Endodermal cell (in vitro differentiated cells): ENCODE results near the gene HGFAC. TPM values are rescaled to one million over a fixed set of nuclear protein-coding genes. Genes with fewer than 3 reads are reported as not detected.
A peak's percentile ranks its signal among the peaks of the same experiment; 100 is the strongest.

ENCODE experiments used
- DNase-seq: peaks from one replicate; pipeline ENCODE4 v3.0.0-alpha.2; 2017
- H3K27ac ChIP-seq: 2 replicates; pipeline ENCODE4 v1.5.1; 2013; ENCODE audit warnings: mild to moderate bottlenecking, low read depth, low read length, moderate library complexity
- H3K27me3 ChIP-seq: 2 replicates; pipeline ENCODE4 v1.6.1; 2013; ENCODE audit warnings: mild to moderate bottlenecking, low read length, moderate library complexity; ENCODE audit not compliant: insufficient read depth, control insufficient read depth, poor library complexity, severe bottlenecking
- H3K36me3 ChIP-seq: 2 replicates; pipeline ENCODE4 v1.7.0; 2013; ENCODE audit warnings: mild to moderate bottlenecking, low read length, moderate library complexity; ENCODE audit not compliant: control insufficient read depth, insufficient read depth
- H3K4me1 ChIP-seq: one replicate; pipeline ENCODE4 v1.7.0; 2013; ENCODE audit warnings: low read length; ENCODE audit not compliant: control insufficient read depth, insufficient read depth
- H3K4me3 ChIP-seq: 2 replicates; pipeline ENCODE4 v1.5.1; 2013; ENCODE audit warnings: mild to moderate bottlenecking, low read length, moderate library complexity
- H3K9ac ChIP-seq: 2 replicates; pipeline ENCODE4 v1.6.1; 2013; ENCODE audit warnings: mild to moderate bottlenecking, low read length, moderate library complexity; ENCODE audit not compliant: poor library complexity, severe bottlenecking; ENCODE audit errors: extremely low read depth
- H3K9me3 ChIP-seq: 2 replicates; pipeline ENCODE4 v1.6.1; 2013; ENCODE audit warnings: mild to moderate bottlenecking, low read length, moderate library complexity; ENCODE audit not compliant: control insufficient read depth
- H3K27ac Mint-ChIP-seq: 2 replicates; pipeline ENCODE4 v1.8.0; 2020; ENCODE audit warnings: mixed read lengths
- H3K27me3 Mint-ChIP-seq: 2 replicates; pipeline ENCODE4 v1.8.0; 2021; ENCODE audit warnings: mild to moderate bottlenecking, mixed read lengths; ENCODE audit not compliant: insufficient read depth
- H3K36me3 Mint-ChIP-seq: 2 replicates; pipeline ENCODE4 v1.8.0; 2020; ENCODE audit warnings: low read depth, mixed read lengths
- H3K4me1 Mint-ChIP-seq: 2 replicates; pipeline ENCODE4 v1.8.0; 2020; ENCODE audit warnings: mixed read lengths
- H3K4me3 Mint-ChIP-seq: 2 replicates; pipeline ENCODE4 v1.8.0; 2020; ENCODE audit warnings: mild to moderate bottlenecking, moderate library complexity, mixed read lengths
- H3K9me3 Mint-ChIP-seq: 2 replicates; pipeline ENCODE4 v1.8.0; 2020; ENCODE audit warnings: mild to moderate bottlenecking, mixed read lengths
- CTCF ChIP-seq: fragments of 200-600 bp; sonication (generic); conservative IDR thresholded peaks from 2 replicates; pipeline ENCODE4 v1.5.0; 2021; ENCODE audit warnings: antibody characterized with exemption, mild to moderate bottlenecking
- WGBS, 2 experiments: methylation state at CpG; one replicate each; pipeline versions ENCODE4 v1.1.5 to v1.1.7; 2013; ENCODE audit warnings: missing lambda C conversion rate in 2 of 2, mixed read lengths in 1 of 2; ENCODE audit not compliant: insufficient coverage in 1 of 2, insufficient read length in 1 of 2; 5-methylcytosine and 5-hydroxymethylcytosine counted together
- total RNA-seq, 2 donors: library from RNA; stranded (reverse); fragmentation: NEBNext Ultra II Directional in 1 of 2; extraction: Animal tissue kit (Norgen Biotek cat#: 25700) in 1 of 2; gene quantifications; 2 replicates in 1 of 2; 3 replicates in 1 of 2; pipeline ENCODE4 v1.2.1, GENCODE V29; 2021

Gene HGFAC
- total RNA-seq, 2 donors from 2014 or later, result 0.46 TPM; not detected in 1

- H3K36me3 ChIP-seq, result no peaks in the 10 kb centered on the region
- DNase-seq, result peak; percentile 99
- no peaks in the 10 kb centered on the region for H3K9me3 ChIP-seq
- TF ChIP-seq CTCF, result peak; percentile 100
- peak overlapping the region; percentile 47 for H3K9ac ChIP-seq
- no peaks in the 10 kb centered on the region for H3K27me3 ChIP-seq
- H3K4me3 ChIP-seq, result peak overlapping the region; percentile 67
- H3K27ac ChIP-seq, result no peak overlapping the region
- H3K4me1 ChIP-seq, result no peaks in the 10 kb centered on the region
- Mint-ChIP-seq H3K36me3 (no peaks in the 10 kb centered on the region), H3K4me1 (peaks cover 18% of the 10 kb centered on the region), H3K4me3 (peak overlapping the region; percentile 36), H3K27me3 (peaks cover 36% of the 10 kb centered on the region), H3K9me3 (no peaks in the 10 kb centered on the region), H3K27ac (peak overlapping the region; percentile 49)
- 2 to 4% methylated on average over 13 to 17 of the region's 17 CpGs for WGBS, 2 experiments
These were observed 38.9 kb downstream of the HGFAC start for GRCh38 chr4:3480528-3481112.

GRCh38 chr4:3481113-3481531 lies 39.4 kb downstream of the HGFAC start:
- Mint-ChIP-seq H3K4me3 (peak overlapping the region; percentile 36), H3K36me3 (no peaks in the 10 kb centered on the region), H3K27me3 (peaks cover 36% of the 10 kb centered on the region), H3K27ac (peak overlapping the region; percentile 49), H3K9me3 (no peaks in the 10 kb centered on the region), H3K4me1 (peaks cover 18% of the 10 kb centered on the region)
- Histone ChIP-seq H3K27me3 (no peaks in the 10 kb centered on the region), H3K36me3 (no peaks in the 10 kb centered on the region), H3K9me3 (no peaks in the 10 kb centered on the region), H3K4me1 (no peaks in the 10 kb centered on the region), H3K27ac (no peak overlapping the region), H3K9ac (peak overlapping the region; percentile 47), H3K4me3 (peak overlapping the region; percentile 67)
- TF ChIP-seq CTCF, result no peak
- 0 to 8% methylated on average over 1 to 5 of the region's 5 CpGs for WGBS, 2 experiments
- peak; percentile 86 for DNase-seq

GRCh38 chr4:3481783-3482393 lies 40.1 kb downstream of the HGFAC start:
- Mint-ChIP-seq H3K27ac (no peak overlapping the region), H3K27me3 (peaks cover 34% of the 10 kb centered on the region), H3K4me1 (peaks cover 20% of the 10 kb centered on the region), H3K4me3 (no peak overlapping the region), H3K36me3 (no peaks in the 10 kb centered on the region), H3K9me3 (no peaks in the 10 kb centered on the region)
- H3K9me3 ChIP-seq, result no peaks in the 10 kb centered on the region
- no peak overlapping the region for H3K4me3 ChIP-seq
- no peak overlapping the region for H3K27ac ChIP-seq
- no peak for TF ChIP-seq CTCF
- no peaks in the 10 kb centered on the region for H3K27me3 ChIP-seq
- no peaks in the 10 kb centered on the region for H3K4me1 ChIP-seq
- 64 to 79% methylated on average over 14 to 19 of the region's 19 CpGs for WGBS, 2 experiments
- H3K36me3 ChIP-seq, result no peaks in the 10 kb centered on the region
- DNase-seq, result no peak
- no peak overlapping the region for H3K9ac ChIP-seq
